Measurements from ENCODE around the gene FAM181B.
"Not testable (repeated sequence)": the region's sequence is repeated elsewhere in the genome, so short reads cannot be mapped to it uniquely, and the experiment has no call there.

The FAM181B gene

GRCh38 chr11:82732734-82733443 lies 775 bp downstream of the FAM181B start:
- DNase-seq (ENCODE audit: low read depth, low spot score): no peak

GRCh38 chr11:82732348-82732733 lies 1.3 kb downstream of the FAM181B start:
- DNase-seq (ENCODE audit: low read depth, low spot score): no peak

GRCh38 chr11:82731691-82732277 lies 1.9 kb downstream of the FAM181B start:
- no peak for DNase-seq (ENCODE audit: low read depth, low spot score)

GRCh38 chr11:82730754-82731153 lies 2.9 kb downstream of the FAM181B start:
- no peak for DNase-seq (ENCODE audit: low read depth, low spot score)

- no peak for DNase-seq (ENCODE audit: low read depth, low spot score)
Measured at GRCh38 chr11:82730286-82730685, 3.4 kb downstream of the FAM181B start.

GRCh38 chr11:82724026-82724425 lies 9.6 kb downstream of the FAM181B start:
- DNase-seq (ENCODE audit: low read depth, low spot score): no peak

- DNase-seq (ENCODE audit: low read depth, low spot score): no peak
Measured at GRCh38 chr11:82722231-82722630, 11.4 kb downstream of the FAM181B start.

GRCh38 chr11:82720267-82721065 lies 13.2 kb downstream of the FAM181B start:
- DNase-seq (ENCODE audit: low read depth, low spot score): no peak

- DNase-seq (ENCODE audit: low read depth, low spot score): no peak
Measured at GRCh38 chr11:82719361-82720105, 14.1 kb downstream of the FAM181B start.

- no peak for DNase-seq (ENCODE audit: low read depth, low spot score)
Measured at GRCh38 chr11:82718821-82719220, 14.8 kb downstream of the FAM181B start.

GRCh38 chr11:82718307-82718706 lies 15.4 kb downstream of the FAM181B start:
- no peak for DNase-seq (ENCODE audit: low read depth, low spot score)

GRCh38 chr11:82714346-82715174 lies 19.1 kb downstream of the FAM181B start:
- no peak for DNase-seq (ENCODE audit: low read depth, low spot score)

GRCh38 chr11:82711648-82712047 lies 22.0 kb downstream of the FAM181B start:
- no peak for DNase-seq (ENCODE audit: low read depth, low spot score)

- DNase-seq (ENCODE audit: low read depth, low spot score): no peak
Measured at GRCh38 chr11:82703796-82704195, 29.9 kb downstream of the FAM181B start.

GRCh38 chr11:82703226-82703625 lies 30.4 kb downstream of the FAM181B start:
- no peak for DNase-seq (ENCODE audit: low read depth, low spot score)

- DNase-seq (ENCODE audit: low read depth, low spot score): no peak
Measured at GRCh38 chr11:82701847-82702520, 31.7 kb downstream of the FAM181B start.

GRCh38 chr11:82698576-82699352 lies 34.9 kb downstream of the FAM181B start:
- DNase-seq (ENCODE audit: low read depth, low spot score): no peak

GRCh38 chr11:82692981-82693380 lies 40.7 kb downstream of the FAM181B start:
- DNase-seq (ENCODE audit: low read depth, low spot score): no peak

- DNase-seq (ENCODE audit: low read depth, low spot score): not testable (repeated sequence)
Measured at GRCh38 chr11:82689347-82689746, 44.3 kb downstream of the FAM181B start.

GRCh38 chr11:82686211-82686610 lies 47.5 kb downstream of the FAM181B start:
- DNase-seq (ENCODE audit: low read depth, low spot score): no peak
